ENCODE results near the gene ANK3.

- TF ChIP-seq CTCF (IDR thresholded peaks at IDR 0.05) (no peak), POLR2A (IDR thresholded peaks at IDR 0.05) (no peak), POLR2AphosphoS5 (IDR thresholded peaks at IDR 0.05) (peak in 1 of 4 donors; percentile 23)
Observed at GRCh38 chr10:60426425-60426824, 36.8 kb upstream of the ANK3 start.

Data from sigmoid colon (tissue), 4 donors.